UCSD-AML1 (cell line): ENCODE data around the gene VAV1.
"Not testable (repeated sequence)": the region's sequence is repeated elsewhere in the genome, so short reads cannot be mapped to it uniquely, and the experiment has no call there.

Source experiments
- DNase-seq: peaks from one replicate; lab custom pipeline; 2025; ENCODE audit not compliant: unreplicated experiment; lab: John Stamatoyannopoulos, UW

VAV1 gene

GRCh38 chr19:6754653-6755463 lies 17.6 kb upstream of the VAV1 start:
- no peak for DNase-seq

- DNase-seq: no peak
Observed at GRCh38 chr19:6760606-6761005, 11.9 kb upstream of the VAV1 start.

GRCh38 chr19:6761053-6761676 lies 11.3 kb upstream of the VAV1 start:
- DNase-seq: no peak

- DNase-seq: not testable (repeated sequence)
Observed at GRCh38 chr19:6762253-6762797, 10.2 kb upstream of the VAV1 start.

- DNase-seq: no peak
Observed at GRCh38 chr19:6765738-6766356, 6.7 kb upstream of the VAV1 start.

- DNase-seq: no peak
Observed at GRCh38 chr19:6766357-6767080, 6.0 kb upstream of the VAV1 start.

- no peak for DNase-seq
Observed at GRCh38 chr19:6767081-6767356, 5.5 kb upstream of the VAV1 start.

- peak; percentile 87 for DNase-seq
Observed at GRCh38 chr19:6767357-6768235, 4.9 kb upstream of the VAV1 start, which contains the start of gene SH2D3A. TSS of gene SH2D3A (minus strand) at chr19:6767435. CDS start at chr19:6763748, 3,687 bp downstream.

GRCh38 chr19:6768236-6768785 lies 4.2 kb upstream of the VAV1 start:
- no peak for DNase-seq

GRCh38 chr19:6769006-6769619 lies 3.4 kb upstream of the VAV1 start:
- DNase-seq: peak; percentile 31

- not testable (repeated sequence) for DNase-seq
Observed at GRCh38 chr19:6771648-6772027, 870 bp upstream of the VAV1 start.

- no peak for DNase-seq
Observed at GRCh38 chr19:6772866-6773322, 386 bp downstream of the VAV1 start.

- peak; percentile 79 for DNase-seq
Observed at GRCh38 chr19:6773323-6773931, 919 bp downstream of the VAV1 start.

- DNase-seq: peak; percentile 18
Observed at GRCh38 chr19:6774821-6775707, 2.6 kb downstream of the VAV1 start.

GRCh38 chr19:6776045-6776444 lies 3.5 kb downstream of the VAV1 start:
- DNase-seq: not testable (repeated sequence)

- DNase-seq: no peak
Observed at GRCh38 chr19:6776999-6777398, 4.5 kb downstream of the VAV1 start.

- no peak for DNase-seq
Observed at GRCh38 chr19:6777434-6777833, 4.9 kb downstream of the VAV1 start.

- DNase-seq: no peak
Observed at GRCh38 chr19:6778386-6778785, 5.9 kb downstream of the VAV1 start.
